ENCODE measurements around the gene ACTN4. TPM values are rescaled to one million over a fixed set of nuclear protein-coding genes. Genes with fewer than 3 reads are reported as not detected.
A peak's percentile ranks its signal among the peaks of the same experiment; 100 is the strongest.

Gene ACTN4
- total and polyA plus RNA-seq, 2 of the 4 experiments (the other 2 are of a cell fraction): 541 to 659 TPM

DNA sequence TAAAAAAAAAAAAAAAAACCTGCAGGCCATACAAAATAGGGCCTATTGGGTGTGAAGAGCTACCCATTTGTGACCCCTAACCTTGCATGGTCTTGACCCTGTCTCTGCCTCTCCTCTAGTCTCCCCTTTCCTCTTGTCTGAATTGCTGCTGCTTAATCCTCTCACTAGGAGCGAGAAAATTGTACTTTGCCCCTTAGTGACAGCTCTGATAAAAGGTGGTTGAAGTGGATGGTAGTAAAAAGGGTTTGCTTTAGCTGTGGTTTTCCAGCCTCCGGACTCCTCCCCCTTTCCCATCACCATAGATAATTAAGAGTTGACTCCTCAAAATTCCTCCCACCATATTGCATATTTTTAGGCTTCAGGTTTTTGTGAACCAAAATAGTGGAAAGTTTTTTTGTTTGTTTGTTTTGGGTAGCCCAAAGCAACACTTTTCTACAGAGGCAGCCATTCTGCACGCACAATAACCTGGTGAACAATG is 23.5 kb downstream of the ACTN4 start:
- H3K27me3 ChIP-seq (ENCODE audit: control insufficient read depth, insufficient read depth, low read length): no peaks in the 10 kb centered on the region
- no peak overlapping the region for H3K9ac ChIP-seq (ENCODE audit: low read depth, low read length)
- H3K9me3 ChIP-seq (ENCODE audit: control insufficient read depth, insufficient read depth, low read length): no peaks in the 10 kb centered on the region
- no peak overlapping the region for H4K5ac ChIP-seq (ENCODE audit: low read depth, low read length)
- H2AK5ac ChIP-seq (ENCODE audit: low read depth, low read length): no peak overlapping the region
- H2AFZ ChIP-seq (replicated peaks; ENCODE audit: low read length, poor library complexity): no peak overlapping the region
- no peak overlapping the region for H2BK5ac ChIP-seq (ENCODE audit: low read depth, low read length, poor library complexity, severe bottlenecking)
- H3K27ac ChIP-seq (ENCODE audit: insufficient read depth, low read length): no peak overlapping the region
- POLR2A ChIA-PET (ENCODE audit: unreplicated experiment): interaction anchor here (1.1 kb wide), 1 partner anchor 20 kb away, joined by 4 read pairs; no protein-coding TSS in a partner anchor
- WGBS, 2 experiments (ENCODE audit: extremely low coverage in 2 of 2, insufficient read length in 1 of 2): no CpG with 5 or more reads among the region's 3 CpGs
- intact Hi-C loops (cut with micrococcal nuclease): no loop called here
- peaks cover 47% of the 10 kb centered on the region for H3K9me1 ChIP-seq (ENCODE audit: insufficient read depth, low read length)
- H3K23ac ChIP-seq (ENCODE audit: low read depth, low read length): no peak overlapping the region
- H2BK120ac ChIP-seq (ENCODE audit: low read depth, low read length): no peak overlapping the region
- H3K14ac ChIP-seq (replicated peaks; ENCODE audit: low read depth, low read length): peak overlapping the region; percentile 44; the same call in 1 of the 2 replicates
- no peak overlapping the region for H3K56ac ChIP-seq (ENCODE audit: extremely low read depth, insufficient read depth, low read length)
- no peak overlapping the region for H2BK15ac ChIP-seq (ENCODE audit: low read depth, low read length)
- H4K20me1 ChIP-seq (ENCODE audit: insufficient read depth, low read length): peaks cover 85% of the 10 kb centered on the region
- H4K8ac ChIP-seq (ENCODE audit: low read depth in 2 of 2, low read length in 2 of 2): no peak overlapping the region
- no peak for TF ChIP-seq MAFK (IDR thresholded peaks at IDR 0.05; ENCODE audit: low read depth, low read length)
- dilution Hi-C loops (cut with HindIII; ENCODE audit: low sequenced_read_pairs, unreplicated experiment): no loop called here
- H2AK9ac ChIP-seq (replicated peaks; ENCODE audit: low read depth, low read length, poor library complexity): no peak overlapping the region
- peaks cover 8% of the 10 kb centered on the region for H3K36me3 ChIP-seq (ENCODE audit: control insufficient read depth, insufficient read depth, low read length)
- H4K91ac ChIP-seq (ENCODE audit: insufficient read depth, low read depth, low read length): no peak overlapping the region
- ATAC-seq (ENCODE audit: low read depth) (no peak), DNase-seq (no peak)
- H3K4me1 ChIP-seq (ENCODE audit: control insufficient read depth, insufficient read depth, low read length): peaks cover 58% of the 10 kb centered on the region
- H3K4me3 ChIP-seq (ENCODE audit: insufficient read depth, low read depth, low read length): no peak overlapping the region
- no peak overlapping the region for H3K4me2 ChIP-seq (ENCODE audit: low read depth, low read length)
- BruUV-seq (replicated peaks): no TSS peak
- 0 out of 2 replicates have a peak overlapping the region, but pooled peaks have one; percentile 48 for H3K4ac ChIP-seq (ENCODE audit: low read depth, low read length)
- in situ Hi-C loops (cut with MboI; ENCODE audit: low sequenced_read_pairs): no loop called here
- peaks cover 10 to 70% of the 10 kb centered on the region in 2 experiments; a peak in 3 of 4 replicates for H3K79me1 ChIP-seq (ENCODE audit: low read depth in 1 of 2, low read length in 2 of 2)
- H2BK20ac ChIP-seq (ENCODE audit: low read depth, low read length): no peak overlapping the region
- CTCF ChIA-PET: no interaction called here
- peak overlapping the region; percentile 17; the same call in 1 of the 2 replicates for H3K18ac ChIP-seq (ENCODE audit: low read depth, low read length)

Measured in IMR-90 (cell line).